Measurements from ENCODE around the gene CFAP52.
A peak's percentile ranks its signal among the peaks of the same experiment; 100 is the strongest.

Gene CFAP52

GRCh38 chr17:9576521-9577372 lies at the start of gene CFAP52 (continued):
- no peak for TF ChIP-seq ZNF292 (tag by site-specific recombination; IDR thresholded peaks at IDR 0.05; ENCODE audit: borderline replicate concordance, low read depth)
- 0 out of 2 replicates have a peak, but pooled peaks have one; percentile 14 for TF ChIP-seq ZIC2 (tag by site-specific recombination; IDR thresholded peaks at IDR 0.05)
- TF ChIP-seq ZNF366 (tag by site-specific recombination; conservative IDR thresholded peaks at IDR 0.05): no peak
- TF ChIP-seq ZFP3 (tag by site-specific recombination; IDR thresholded peaks at IDR 0.05; ENCODE audit: low read depth): no peak
- no peak for TF ChIP-seq ZSCAN4 (tag by site-specific recombination; IDR thresholded peaks at IDR 0.05)
- TF ChIP-seq ZNF23 (tag by site-specific recombination; IDR thresholded peaks at IDR 0.05; ENCODE audit: borderline replicate concordance): no peak
- TF ChIP-seq ZNF558 (tag by site-specific recombination; IDR thresholded peaks at IDR 0.05): no peak
- no peak for TF ChIP-seq ZNF423 (tag by site-specific recombination; IDR thresholded peaks at IDR 0.05)
- TF ChIP-seq ZNF394 (tag by site-specific recombination; IDR thresholded peaks at IDR 0.05; ENCODE audit: borderline replicate concordance): no peak
- TF ChIP-seq TRIM28 (IDR thresholded peaks at IDR 0.05; ENCODE audit: borderline replicate concordance, low read length): peak; percentile 43; the same call in 1 of the 2 replicates
- TF ChIP-seq ZBTB1 (tag by site-specific recombination; IDR thresholded peaks at IDR 0.05): no peak
- TF ChIP-seq WT1 (tag by site-specific recombination; IDR thresholded peaks at IDR 0.05): peak; percentile 50; the same call in 1 of the 2 replicates
- no peak for TF ChIP-seq SCRT2 (tag by site-specific recombination; IDR thresholded peaks at IDR 0.05)
- TF ChIP-seq ZNF610 (tag by site-specific recombination; IDR thresholded peaks at IDR 0.05; ENCODE audit: borderline replicate concordance): no peak
- no peak for TF ChIP-seq ZNF488 (tag by site-specific recombination; IDR thresholded peaks at IDR 0.05)

- ChIA-PET POLR2A (no interaction called here), CTCF (interaction anchor here (0.9 kb wide), 1 partner anchor 202 kb away, joined by 4 read pairs; no protein-coding TSS in a partner anchor)
- H3K9me3 ChIP-seq (ENCODE audit: control insufficient read depth, insufficient read depth, low read depth, low read length): no peaks in the 10 kb centered on the region
- H3K4me1 ChIP-seq (ENCODE audit: control insufficient read depth, insufficient read depth, low read length): peaks cover 10% of the 10 kb centered on the region
- no peak overlapping the region for H3K27ac ChIP-seq (ENCODE audit: extremely low read depth, low read depth, low read length)
- H3K36me3 ChIP-seq (ENCODE audit: control insufficient read depth in 2 of 2, insufficient read depth in 1 of 2, low read length in 2 of 2): no peaks in the 10 kb centered on the region
- no peak overlapping the region for H3K4me3 ChIP-seq (ENCODE audit: low read depth, low read length)
- TF ChIP-seq ZFP69B (tag by site-specific recombination; IDR thresholded peaks at IDR 0.05) (no peak), ZNF335 (tag by site-specific recombination; conservative IDR thresholded peaks at IDR 0.05) (peak; percentile 36)
Observed at GRCh38 chr17:9527788-9528187, 48.7 kb upstream of the CFAP52 start.

- Histone ChIP-seq H3K9me3 (ENCODE audit: control insufficient read depth, insufficient read depth, low read depth, low read length) (no peaks in the 10 kb centered on the region), H3K36me3 (ENCODE audit: control insufficient read depth in 2 of 2, insufficient read depth in 1 of 2, low read length in 2 of 2) (no peaks in the 10 kb centered on the region), H3K4me3 (ENCODE audit: low read depth, low read length) (no peak overlapping the region), H3K4me1 (ENCODE audit: control insufficient read depth, insufficient read depth, low read length) (peaks cover 10% of the 10 kb centered on the region), H3K27ac (ENCODE audit: extremely low read depth, low read depth, low read length) (no peak overlapping the region)
- ChIA-PET POLR2A (no interaction called here), CTCF (interaction anchor here (0.5 to 1.2 kb wide), 8 partner anchors 8 to 1272 kb away, joined by 3 to 6 read pairs (median 4); no protein-coding TSS in a partner anchor)
- no peak for TF ChIP-seq ATF2 (tag by site-specific recombination; IDR thresholded peaks at IDR 0.05; ENCODE audit: low read depth)
- TF ChIP-seq ZBTB44 (tag by site-specific recombination; IDR thresholded peaks at IDR 0.05): no peak
- TF ChIP-seq ZNF654 (tag by site-specific recombination; IDR thresholded peaks at IDR 0.05; ENCODE audit: low read depth): peak; percentile 84
- peak; percentile 79 for TF ChIP-seq ZNF596 (tag by site-specific recombination; IDR thresholded peaks at IDR 0.05)
- TF ChIP-seq CTCF (tag by site-specific recombination; IDR thresholded peaks at IDR 0.05): peak; percentile 52; the same call in 1 of the 2 replicates
- no peak for TF ChIP-seq ZNF701 (tag by site-specific recombination; IDR thresholded peaks at IDR 0.05)
Observed at GRCh38 chr17:9529033-9529700, 47.3 kb upstream of the CFAP52 start.

Measured in HEK293 (cell line).